HCT116 (cell line): ENCODE measurements around the gene ZNF423. TPM values are rescaled to one million over a fixed set of nuclear protein-coding genes. Genes with fewer than 3 reads are reported as not detected.

Experiments used
- ATAC-seq: fragments of 200-7000 bp; cut with Tn5 transposase; 2 replicates; pipeline ENCODE4 v1.9.1; 2020; ENCODE audit warnings: mild to moderate bottlenecking, moderate library complexity
- BruUV-seq: library from RNA; stranded (reverse); fragments of 400-500 nt; replicated peaks from 2 replicates; lab custom pipeline; 2021; lab: Mats Ljungman, UMichigan
- CTCF ChIA-PET: fragments of 300-600 bp; sonication (Branson Sonifier 250); formaldehyde crosslinking; loops from one replicate; lab custom pipeline; 2021; ENCODE audit warnings: antibody characterized with exemption; lab: Charles Lee
- POLR2A ChIA-PET: fragments of 300-600, 350-600 bp; sonication (Branson Sonifier 250); formaldehyde crosslinking; loops from one replicate; lab custom pipeline; 2021; ENCODE audit warnings: antibody characterized with exemption; lab: Charles Lee
- RAD21 ChIA-PET, 2 experiments: fragments of 300-600 bp; sonication (Branson Sonifier 250); formaldehyde crosslinking; loops; one replicate each; lab custom pipeline; 2023; ENCODE audit warnings: low total read pairs in 2 of 2; ENCODE audit not compliant: uncharacterized antibody in 2 of 2, unreplicated experiment in 2 of 2, low non-redundant PET in 1 of 2; lab: Charles Lee
- DNase-seq: peaks from one replicate; pipeline ENCODE4 v3.0.0-alpha.2; 2010; ENCODE audit warnings: low read depth, low spot score
- H2AFZ ChIP-seq: fragments of 200-600 bp; shearing (Covaris generic), sonication (generic); 2 replicates; pipeline ENCODE4 v1.6.1; 2017; ENCODE audit warnings: low read depth, mixed run types, mixed read lengths, antibody characterized with exemption, low read length; ENCODE audit not compliant: poor library complexity, severe bottlenecking
- H3K27ac ChIP-seq: 2 replicates; pipeline ENCODE4 v1.5.1; 2012; ENCODE audit warnings: low read depth, low read length
- H3K27me3 ChIP-seq: fragments of 200-600 bp; sonication (generic); 2 replicates; pipeline ENCODE4 v1.6.1; 2016; ENCODE audit warnings: mixed run types, low read length, mixed read lengths; ENCODE audit not compliant: insufficient read depth
- H3K36me3 ChIP-seq, 2 experiments: fragments of 200-500 bp in 1 of 2; fragments of 200-600 bp in 1 of 2; sonication (Bioruptor generic) in 1 of 2; sonication (generic) in 1 of 2; 2 replicates each; pipeline versions ENCODE4 v1.5.1 to v1.6.1; 2014 to 2016; ENCODE audit warnings: low read length in 2 of 2, inconsistent platforms in 1 of 2, mixed read lengths in 1 of 2, mixed run types in 1 of 2; ENCODE audit not compliant: insufficient read depth in 2 of 2, control insufficient read depth in 1 of 2
- H3K4me1 ChIP-seq, 2 experiments: fragments of 200-600 bp in 1 of 2; sonication (generic) in 1 of 2; 2 replicates each; pipeline versions ENCODE4 v1.5.1 to v1.6.1; 2012 to 2017; ENCODE audit warnings: low read length in 2 of 2, inconsistent platforms in 1 of 2, mild to moderate bottlenecking in 1 of 2, mixed read lengths in 1 of 2, mixed run types in 1 of 2, moderate library complexity in 1 of 2; ENCODE audit not compliant: insufficient read depth in 2 of 2, control insufficient read depth in 1 of 2
- H3K4me2 ChIP-seq: fragments of 200-600 bp; sonication (generic); 2 replicates; pipeline ENCODE4 v1.6.1; 2017; ENCODE audit warnings: mixed run types, low read length, mixed read lengths
- H3K4me3 ChIP-seq, 2 experiments: fragments of 200-600 bp in 1 of 2; sonication (generic) in 1 of 2; replicated peaks in 1 of 2; 2 replicates each; pipeline ENCODE4 v1.5.1; 2011 to 2016; ENCODE audit warnings: low read length in 2 of 2, control low read depth in 1 of 2, low read depth in 1 of 2, mild to moderate bottlenecking in 1 of 2, mixed read lengths in 1 of 2, mixed run types in 1 of 2
- H3K79me2 ChIP-seq: fragments of 200-600 bp; sonication (generic); 2 replicates; pipeline ENCODE4 v1.6.1; 2017; ENCODE audit warnings: mild to moderate bottlenecking, mixed run types, low read length, moderate library complexity, mixed read lengths; ENCODE audit not compliant: insufficient read depth
- H3K9ac ChIP-seq: fragments of 200-600 bp; sonication (generic); 2 replicates; pipeline ENCODE4 v1.6.1; 2016; ENCODE audit warnings: low read length, mixed read lengths
- H3K9me2 ChIP-seq: fragments of 200-600 bp; sonication (generic), shearing (Covaris generic); 2 replicates; pipeline ENCODE4 v1.6.1; 2017; ENCODE audit warnings: mixed run types, mild to moderate bottlenecking, moderate library complexity; ENCODE audit not compliant: insufficient read depth
- H3K9me3 ChIP-seq, 2 experiments: fragments of 200-500 bp in 1 of 2; fragments of 200-600 bp in 1 of 2; sonication (Bioruptor generic) in 1 of 2; sonication (generic) in 1 of 2; 2 replicates each; pipeline ENCODE4 v1.6.1; 2014 to 2017; ENCODE audit warnings: low read length in 2 of 2, mixed read lengths in 2 of 2, inconsistent platforms in 1 of 2, low read depth in 1 of 2, mild to moderate bottlenecking in 1 of 2, mixed run types in 1 of 2, moderate library complexity in 1 of 2; ENCODE audit not compliant: control insufficient read depth in 1 of 2, insufficient read depth in 1 of 2
- H4K20me1 ChIP-seq: fragments of 200-600 bp; sonication (generic), shearing (Covaris generic); 2 replicates; pipeline ENCODE4 v1.6.1; 2017; ENCODE audit warnings: mixed run types, mild to moderate bottlenecking, moderate library complexity; ENCODE audit not compliant: insufficient read depth
- ELF1 ChIP-seq: IDR thresholded peaks from 2 replicates; pipeline ENCODE4 v1.6.1; 2012; ENCODE audit warnings: low read depth, borderline replicate concordance
- JUND ChIP-seq: IDR thresholded peaks from 2 replicates; pipeline ENCODE4 v1.6.1; 2012
- POLR2A ChIP-seq: IDR thresholded peaks from 2 replicates; pipeline ENCODE4 v1.7.0; 2011; ENCODE audit warnings: borderline replicate concordance; ENCODE audit not compliant: insufficient read depth, insufficient read length; ENCODE audit errors: extremely low read depth
- RAD21 ChIP-seq: IDR thresholded peaks from 2 replicates; pipeline ENCODE4 v1.6.1; 2012; ENCODE audit warnings: low read depth, mild to moderate bottlenecking
- REST ChIP-seq: IDR thresholded peaks from 2 replicates; pipeline ENCODE4 v1.6.1; 2012; ENCODE audit warnings: low read depth
- SIN3A ChIP-seq: IDR thresholded peaks from 2 replicates; pipeline ENCODE4 v1.6.1; 2012; ENCODE audit warnings: low read depth
- SP1 ChIP-seq: IDR thresholded peaks from 2 replicates; pipeline ENCODE4 v1.6.1; 2012; ENCODE audit warnings: low read depth
- SRF ChIP-seq: IDR thresholded peaks from 2 replicates; pipeline ENCODE4 v1.6.1; 2012; ENCODE audit warnings: low read depth
- TCF7L2 ChIP-seq: IDR thresholded peaks from 2 replicates; pipeline ENCODE4 v1.7.0; 2011; ENCODE audit warnings: borderline replicate concordance, inconsistent platforms; ENCODE audit not compliant: insufficient read depth, insufficient read length; ENCODE audit errors: extremely low read depth
- intact Hi-C: fragments of 100-400 bp; cut with micrococcal nuclease; formaldehyde crosslinking; loops from 2 replicates; pipeline ENCODE4 v1.10.0; 2022
- total RNA-seq: library from RNA; stranded (reverse); gene quantifications from one replicate; pipeline ENCODE4 v1.2.1, GENCODE V29; 2021; ENCODE audit not compliant: unreplicated experiment

The ZNF423 gene
- total RNA-seq, 1 experiment from 2014 or later, result 0.22 TPM

- Histone ChIP-seq H3K27ac (no peak overlapping the region), H3K4me1 (peaks cover 10 to 12% of the 10 kb centered on the region in 2 experiments), H3K27me3 (peaks cover 28% of the 10 kb centered on the region), H3K79me2 (no peaks in the 10 kb centered on the region), H4K20me1 (no peaks in the 10 kb centered on the region), H3K9me3 (no peaks in the 10 kb centered on the region), H3K4me2 (no peak overlapping the region), H3K9ac (no peak overlapping the region), H3K4me3 (no peak overlapping the region), H3K36me3 (no peaks in the 10 kb centered on the region), H2AFZ (no peak overlapping the region), H3K9me2 (no peaks in the 10 kb centered on the region)
- POLR2A ChIA-PET, result no interaction called here
- intact Hi-C loops, result loop anchor here (10.0 kb wide), 2 partner anchors 139 to 239 kb away; partner anchors contain the start of gene ZNF423
- TF ChIP-seq RAD21 (no peak), JUND (no peak), POLR2A (no peak), ELF1 (no peak), SIN3A (no peak), REST (no peak), SP1 (no peak), SRF (no peak), TCF7L2 (no peak)
- RAD21 ChIA-PET, result no interaction called here
- no peak for ATAC-seq
- no peak for DNase-seq
- BruUV-seq, result no TSS peak
- CTCF ChIA-PET, result no interaction called here
Observed at GRCh38 chr16:49615576-49615975, 240.3 kb downstream of the ZNF423 start.
